ENCODE data around the gene RTL3. TPM values are rescaled to one million over a fixed set of nuclear protein-coding genes. Genes with fewer than 3 reads are reported as not detected.
A peak's percentile ranks its signal among the peaks of the same experiment; 100 is the strongest.
"Not testable (repeated sequence)": the region's sequence is repeated elsewhere in the genome, so short reads cannot be mapped to it uniquely, and the experiment has no call there.

The RTL3 gene
- polyA plus RNA-seq, 1 donor (not counting 4 experiments of a cell fraction or from before 2014, with no cell fraction given): not detected

- no peak for TF ChIP-seq EZH2 (IDR thresholded peaks at IDR 0.05; ENCODE audit: low read length)
- TF ChIP-seq CTCF (optimal IDR thresholded peaks at IDR 0.05 in 1 of 3, IDR thresholded peaks at IDR 0.05 in 1 of 3, conservative IDR thresholded peaks at IDR 0.05 in 1 of 3; ENCODE audit: extremely low read depth in 1 of 3, insufficient read depth in 2 of 3, low read length in 3 of 3): no peak
- Histone ChIP-seq H2AFZ (ENCODE audit: control insufficient read depth, low read length) (peak overlapping the region; percentile 72), H3K27me3 (ENCODE audit: control insufficient read depth, extremely low read depth, insufficient read depth, low read length) (no peaks in the 10 kb centered on the region), H4K20me1 (ENCODE audit: control insufficient read depth, extremely low read depth, insufficient read depth, low read length) (no peaks in the 10 kb centered on the region), H3K9ac (ENCODE audit: control insufficient read depth, extremely low read depth, insufficient read depth, low read length) (no peak overlapping the region), H3K4me1 (ENCODE audit: control insufficient read depth, extremely low read depth, insufficient read depth, low read length) (peaks cover 2% of the 10 kb centered on the region), H3K9me3 (ENCODE audit: control insufficient read depth, low read depth, low read length) (no peaks in the 10 kb centered on the region), H3K36me3 (ENCODE audit: control insufficient read depth in 2 of 2, extremely low read depth in 1 of 2, insufficient read depth in 2 of 2, low read length in 2 of 2) (no peaks in the 10 kb centered on the region), H3K27ac (ENCODE audit: control insufficient read depth, insufficient read depth, low read length) (no peak overlapping the region), H3K79me2 (ENCODE audit: control insufficient read depth, insufficient read depth, low read length) (no peaks in the 10 kb centered on the region), H3K4me2 (ENCODE audit: control insufficient read depth, extremely low read depth, insufficient read depth, low read depth, low read length) (no peak overlapping the region), H3K4me3 (ENCODE audit: control insufficient read depth in 2 of 3, extremely low read depth in 1 of 3, insufficient read depth in 2 of 3, low read depth in 1 of 3, low read length in 3 of 3) (no peak overlapping the region), H3K9me1 (ENCODE audit: control insufficient read depth, extremely low read depth, insufficient read depth, low read length) (no peaks in the 10 kb centered on the region)
- DNase-seq (ENCODE audit: low read depth, low spot score) (no peak), FAIRE-seq (no peak)
- dilution Hi-C loops (cut with MboI; ENCODE audit: extremely low pct_ligation_motif_present, low sequenced_read_pairs): no loop called here
Measured at GRCh38 chrX:78643096-78643495, 16.0 kb downstream of the RTL3 start.

GRCh38 chrX:78636096-78636495 lies 23.0 kb downstream of the RTL3 start:
- dilution Hi-C loops (cut with MboI; ENCODE audit: extremely low pct_ligation_motif_present, low sequenced_read_pairs); H3K9me3 ChIP-seq (ENCODE audit: control insufficient read depth, low read depth, low read length); H3K27me3 ChIP-seq (ENCODE audit: control insufficient read depth, extremely low read depth, insufficient read depth, low read length); H3K4me3 ChIP-seq (ENCODE audit: control insufficient read depth in 2 of 3, extremely low read depth in 1 of 3, insufficient read depth in 2 of 3, low read depth in 1 of 3, low read length in 3 of 3); H3K79me2 ChIP-seq (ENCODE audit: control insufficient read depth, insufficient read depth, low read length); H4K20me1 ChIP-seq (ENCODE audit: control insufficient read depth, extremely low read depth, insufficient read depth, low read length); H3K36me3 ChIP-seq (ENCODE audit: control insufficient read depth in 2 of 2, extremely low read depth in 1 of 2, insufficient read depth in 2 of 2, low read length in 2 of 2); H3K9ac ChIP-seq (ENCODE audit: control insufficient read depth, extremely low read depth, insufficient read depth, low read length); H3K4me2 ChIP-seq (ENCODE audit: control insufficient read depth, extremely low read depth, insufficient read depth, low read depth, low read length); H3K4me1 ChIP-seq (ENCODE audit: control insufficient read depth, extremely low read depth, insufficient read depth, low read length); H3K27ac ChIP-seq (ENCODE audit: control insufficient read depth, insufficient read depth, low read length); DNase-seq (ENCODE audit: low read depth, low spot score); H2AFZ ChIP-seq (ENCODE audit: control insufficient read depth, low read length); FAIRE-seq; H3K9me1 ChIP-seq (ENCODE audit: control insufficient read depth, extremely low read depth, insufficient read depth, low read length): not testable (repeated sequence)
